HG02884 (cell line): ENCODE measurements around the gene TBC1D8B.
"Not testable (repeated sequence)": the region's sequence is repeated elsewhere in the genome, so short reads cannot be mapped to it uniquely, and the experiment has no call there.

Experiments used
- ATAC-seq: cut with Tn5 transposase; IDR thresholded peaks from one replicate; pipeline ENCODE4 v1.9.1; 2021; ENCODE audit warnings: mild to moderate bottlenecking, moderate library complexity; ENCODE audit not compliant: unreplicated experiment

The TBC1D8B gene

DNA sequence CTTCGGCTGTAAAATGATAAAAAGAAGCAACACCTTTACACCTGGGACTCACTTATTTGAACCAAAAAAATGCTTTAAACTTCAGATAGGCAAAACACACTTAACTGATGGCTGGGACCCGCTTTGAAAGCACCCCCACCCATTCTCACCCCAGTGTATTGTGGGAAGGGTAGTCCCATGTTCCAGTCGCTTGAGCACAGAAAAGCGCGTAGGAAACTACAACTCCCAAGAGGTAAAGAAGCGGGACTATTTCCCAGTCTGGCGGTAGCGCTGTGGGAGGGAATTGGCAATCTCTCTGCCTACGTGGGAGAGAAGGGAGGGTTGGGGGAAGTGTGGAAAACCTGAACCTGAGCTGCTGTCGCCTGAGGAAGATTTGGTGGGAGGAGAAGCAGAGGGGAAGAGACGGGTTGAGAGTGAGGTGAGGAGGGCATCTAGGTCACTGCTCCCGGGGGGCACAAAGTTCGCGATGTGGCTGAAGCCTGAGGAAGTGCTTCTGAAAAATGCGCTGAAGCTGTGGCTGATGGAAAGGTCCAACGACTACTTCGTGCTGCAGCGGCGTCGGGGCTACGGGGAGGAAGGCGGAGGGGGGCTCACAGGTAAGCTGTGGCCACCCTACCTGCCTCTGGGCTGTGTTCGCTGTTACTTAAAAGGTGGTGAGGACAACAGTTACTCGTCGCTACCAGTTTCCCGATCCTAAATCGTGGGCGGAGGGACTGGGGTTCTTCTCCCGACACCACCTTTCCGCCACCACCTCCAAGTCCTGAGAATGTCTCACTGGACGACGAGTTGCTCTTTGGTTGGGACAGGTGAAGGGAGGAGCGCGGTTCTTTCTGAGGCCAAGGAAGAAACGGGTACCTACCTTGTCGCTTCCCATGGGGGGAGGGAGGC, at the start of gene TBC1D8B:
TBC1D8B (plus strand) TSS at position 286 of the 888 bp plus-strand sequence; CDS start at position 467, 181 bp downstream.
- ATAC-seq = peak; percentile 97

DNA sequence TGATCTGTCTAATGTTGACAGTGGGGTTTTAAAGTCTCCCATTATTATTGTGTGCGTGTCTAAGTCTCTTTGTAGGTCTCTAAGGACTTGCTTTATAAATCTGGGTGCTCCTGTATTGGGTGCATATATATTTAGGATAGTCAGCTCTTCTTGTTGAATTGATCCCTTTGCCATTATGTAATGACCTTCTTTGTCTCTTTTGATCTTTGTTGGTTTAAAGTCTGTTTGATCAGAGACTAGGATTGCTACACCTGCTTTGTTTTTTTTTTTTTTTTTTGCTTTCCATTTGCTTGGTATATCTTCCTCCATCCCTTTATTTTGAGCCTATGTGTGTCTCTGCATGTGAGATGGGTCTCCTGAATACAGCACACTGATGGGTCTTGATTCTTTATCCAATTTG, 33.2 kb upstream of the TBC1D8B start:
- not testable (repeated sequence) for ATAC-seq

GRCh38 chrX:106774981-106775380, 27.5 kb upstream of the TBC1D8B start:
- no peak for ATAC-seq

DNA sequence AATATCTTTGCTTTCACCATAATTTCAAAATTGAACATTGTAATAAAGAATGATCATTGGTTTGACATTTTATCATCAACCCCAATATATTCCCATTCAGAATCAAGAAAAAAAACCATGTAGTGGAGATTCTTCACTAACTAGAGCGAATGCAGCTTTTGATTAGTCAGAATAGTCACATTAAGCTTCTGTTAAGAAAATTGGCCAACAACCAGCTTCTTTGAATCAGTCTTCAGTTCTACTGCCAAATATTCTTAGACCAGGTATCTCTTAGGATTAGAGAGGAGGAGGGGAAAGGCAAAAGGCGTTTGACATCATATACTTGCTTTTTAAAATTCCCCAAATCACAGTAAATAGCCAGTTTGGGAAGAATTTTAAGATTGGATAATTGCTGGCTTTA, 22.2 kb upstream of the TBC1D8B start:
- no peak for ATAC-seq

- no peak for ATAC-seq
These were observed 21.7 kb upstream of the TBC1D8B start for GRCh38 chrX:106780664-106781377.

DNA sequence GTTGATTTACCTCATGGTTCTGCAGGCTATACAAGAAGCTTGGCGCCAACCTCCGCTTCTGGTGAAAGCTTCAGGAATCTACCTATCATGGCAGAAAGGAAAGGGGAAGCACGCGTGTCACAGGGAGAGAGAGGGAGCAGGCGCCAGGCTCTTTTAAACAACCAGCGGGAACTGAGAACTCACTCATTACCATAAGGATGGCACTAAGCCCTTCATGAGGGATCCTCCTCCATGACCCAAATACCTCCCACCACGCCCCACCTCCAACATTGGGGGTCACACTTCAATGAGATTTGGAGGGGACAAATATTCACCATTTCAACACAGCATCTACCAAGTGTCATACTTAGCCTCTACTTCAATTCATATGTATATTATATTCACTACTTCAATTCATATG, 18.8 kb upstream of the TBC1D8B start:
- ATAC-seq = no peak

DNA sequence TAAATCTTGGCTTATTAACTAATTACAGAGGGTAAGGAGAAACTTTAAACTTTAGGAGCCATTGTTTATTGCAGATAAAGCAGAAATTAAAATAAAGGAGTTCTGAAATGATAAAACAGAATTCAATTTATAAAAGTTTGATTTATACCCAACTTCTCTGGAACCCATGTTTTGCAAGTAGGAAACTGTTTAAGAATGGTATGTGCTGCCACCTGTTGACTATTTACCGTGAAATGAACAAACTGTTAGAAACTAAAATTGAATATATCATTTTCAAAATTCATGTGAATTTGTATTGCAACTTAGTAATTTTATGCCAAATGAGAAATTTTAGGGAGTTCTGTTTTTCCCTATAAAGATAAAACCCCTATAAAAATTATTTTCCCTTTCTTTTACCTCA, 11.0 kb upstream of the TBC1D8B start:
- no peak for ATAC-seq

GRCh38 chrX:106802063-106802387, 448 bp upstream of the TBC1D8B start:
- peak; percentile 19 for ATAC-seq

- no peak for ATAC-seq
These were observed 8.8 kb downstream of the TBC1D8B start for GRCh38 chrX:106811131-106811910.

- ATAC-seq = not testable (repeated sequence)
These were observed 10.5 kb downstream of the TBC1D8B start for GRCh38 chrX:106812930-106813329.

GRCh38 chrX:106814093-106814492, 11.6 kb downstream of the TBC1D8B start:
- ATAC-seq = not testable (repeated sequence)

DNA sequence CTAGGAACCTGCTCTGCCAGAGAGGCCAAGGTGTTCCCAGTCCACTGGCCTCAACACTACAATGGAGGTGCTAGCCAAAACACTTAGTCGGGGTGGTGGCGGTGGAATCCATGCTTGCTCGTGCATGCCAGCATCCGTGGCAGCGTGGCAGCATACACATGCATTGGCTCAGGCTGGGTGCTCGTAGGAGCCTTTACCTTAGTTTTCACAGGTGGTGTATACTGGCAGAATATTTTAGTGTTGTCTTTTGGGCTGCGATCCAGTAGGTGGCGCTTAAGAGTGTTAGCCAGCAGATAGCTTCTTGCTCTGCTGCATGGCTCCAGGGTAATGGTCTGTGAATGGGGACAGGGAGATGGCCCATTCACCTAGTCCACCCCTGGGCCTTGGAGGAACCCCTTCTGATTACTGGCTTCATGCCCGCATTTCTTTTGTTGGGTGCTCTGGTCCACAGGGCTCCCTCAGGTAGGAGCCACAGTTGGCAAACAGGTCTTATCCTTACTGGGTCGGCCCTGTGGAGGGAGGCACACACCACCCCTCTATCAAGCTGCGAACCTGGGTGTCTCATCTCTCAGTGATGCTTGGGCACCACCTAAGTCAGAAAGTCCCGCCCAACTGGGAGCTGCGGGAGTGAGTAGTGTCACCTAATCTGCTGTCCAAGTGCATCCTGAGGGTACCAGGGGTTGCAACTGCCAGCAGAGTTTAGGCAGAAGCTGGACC, 60.7 kb downstream of the TBC1D8B start:
- ATAC-seq = no peak

DNA sequence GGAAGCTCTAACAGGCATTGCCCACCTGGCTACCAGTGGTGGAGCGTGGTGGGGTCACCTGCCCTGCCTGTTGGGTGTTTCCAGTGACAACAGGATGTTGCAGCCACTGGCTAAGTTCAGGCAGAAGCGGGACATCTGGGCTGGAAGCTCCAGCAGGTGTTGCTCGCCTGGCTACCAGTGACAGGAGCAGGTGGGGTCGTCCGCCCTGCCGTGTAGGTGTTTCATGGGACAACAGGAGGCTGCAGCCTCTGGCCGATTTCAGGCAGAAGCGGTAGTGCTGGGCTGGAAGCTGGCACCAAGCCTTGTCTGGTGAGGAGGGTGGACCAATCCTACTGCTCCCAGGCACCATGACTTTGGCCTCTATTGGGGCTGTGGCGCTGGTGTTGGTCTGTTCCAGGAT, 61.2 kb downstream of the TBC1D8B start:
- ATAC-seq = no peak

GRCh38 chrX:106872796-106873195, 70.3 kb downstream of the TBC1D8B start:
- ATAC-seq = not testable (repeated sequence)

DNA sequence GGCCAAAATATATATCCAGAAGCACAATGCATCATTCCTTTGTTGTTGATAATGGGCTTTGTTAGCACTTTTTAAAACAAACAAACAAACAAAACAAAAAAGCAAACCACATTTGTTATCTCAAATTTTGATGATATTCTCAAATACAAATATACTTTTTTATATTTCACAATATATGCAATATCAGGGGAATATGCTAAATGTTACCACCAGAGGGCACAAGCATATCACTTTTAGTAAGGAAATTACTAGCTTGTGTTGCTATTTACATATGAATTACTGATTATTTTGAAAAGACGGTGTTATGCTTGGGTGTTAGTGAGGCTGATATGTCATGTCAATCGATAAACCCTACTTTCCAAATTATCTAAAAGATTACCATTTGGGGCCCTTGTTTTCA, 71.6 kb downstream of the TBC1D8B start:
- no peak for ATAC-seq

- no peak for ATAC-seq
These were observed 72.7 kb downstream of the TBC1D8B start for GRCh38 chrX:106875151-106875550.

DNA sequence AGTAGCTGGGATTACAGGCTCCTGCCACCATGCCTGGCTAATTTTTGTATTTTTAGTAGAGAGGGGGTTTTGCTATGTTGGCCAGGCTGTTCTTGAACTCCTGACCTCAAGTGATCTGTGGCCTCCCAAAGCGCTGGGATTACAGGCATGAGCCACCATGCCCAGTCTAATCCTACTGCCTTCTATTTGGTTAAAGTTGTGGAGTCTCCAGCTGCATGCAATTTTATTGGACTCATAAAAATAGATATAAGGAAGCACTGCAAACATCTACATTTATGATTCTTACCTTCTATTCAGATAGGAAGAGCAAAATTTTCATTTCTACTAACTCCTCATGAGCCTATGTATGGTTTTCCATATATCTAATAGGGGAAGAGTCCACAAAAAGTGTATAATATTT, 87.0 kb downstream of the TBC1D8B start:
- ATAC-seq = no peak

- ATAC-seq = no peak
These were observed 89.4 kb downstream of the TBC1D8B start for GRCh38 chrX:106891762-106892460.

GRCh38 chrX:106894392-106894909, 92.0 kb downstream of the TBC1D8B start:
- peak; percentile 60 for ATAC-seq

DNA sequence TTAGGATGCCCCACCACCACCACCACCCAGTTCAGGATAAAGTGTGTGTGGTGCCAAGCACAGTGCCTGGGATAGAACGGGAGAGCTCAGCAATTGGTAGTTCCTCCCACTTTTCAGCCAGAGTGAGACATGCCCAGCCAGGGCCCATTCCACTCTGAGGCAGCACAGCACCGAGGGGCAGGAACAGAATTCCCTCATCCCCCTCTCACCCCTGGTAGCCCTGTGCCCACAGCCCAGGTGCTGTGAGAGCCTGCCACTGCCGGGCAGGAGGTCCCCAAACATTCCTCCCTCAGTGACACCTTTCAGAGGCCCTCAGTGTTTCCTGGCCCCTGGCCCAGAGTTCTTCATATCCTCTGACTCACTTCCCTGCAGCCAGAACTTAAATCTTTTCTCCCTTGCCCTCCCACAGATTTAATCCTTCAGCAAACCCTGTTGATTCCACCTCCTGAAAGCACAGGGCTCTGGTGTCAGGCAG, 92.5 kb downstream of the TBC1D8B start:
- ATAC-seq = no peak
